ENCODE measurements around the gene RAB29. TPM values are rescaled to one million over a fixed set of nuclear protein-coding genes. Genes with fewer than 3 reads are reported as not detected.
A peak's percentile ranks its signal among the peaks of the same experiment; 100 is the strongest.

RAB29 gene
- total RNA-seq, 5 donors from 2014 or later (not counting 1 experiment from before 2014, with no cell fraction given), result 32.5 to 64.6 (median 46.8) TPM

DNA sequence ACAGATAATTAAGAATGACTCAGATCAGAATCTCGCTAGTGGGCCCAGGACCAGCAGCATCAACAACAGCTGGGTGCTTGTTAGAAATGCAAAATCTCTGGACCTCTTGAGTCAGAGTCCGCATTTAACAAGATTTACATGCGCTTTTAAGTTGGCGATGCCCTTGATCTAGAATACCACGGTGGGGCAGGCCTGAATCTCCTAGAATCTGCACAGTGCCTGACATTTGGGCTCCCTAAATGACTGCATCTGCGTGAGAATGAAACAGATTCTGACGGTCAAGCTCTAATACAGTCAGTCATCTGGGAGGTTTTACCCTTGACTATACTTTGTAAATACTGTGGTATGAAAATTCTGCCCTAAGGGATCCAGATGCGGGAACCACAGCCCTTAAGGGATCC, 17.2 kb upstream of the RAB29 start:
- Histone ChIP-seq H3K27ac (ENCODE audit: low read length) (no peak overlapping the region), H3K4me3 (ENCODE audit: control insufficient read depth in 1 of 2, extremely low read depth in 1 of 2, low read length in 1 of 2) (no peak overlapping the region), H3K4me1 (ENCODE audit: control insufficient read depth in 1 of 2, extremely low read depth in 1 of 2, insufficient read depth in 2 of 2, low read length in 2 of 2) (no peaks in the 10 kb centered on the region), H3K36me3 (ENCODE audit: control insufficient read depth in 2 of 2, extremely low read depth in 1 of 2, insufficient read depth in 1 of 2, low read length in 1 of 2) (peaks cover 28 to 81% of the 10 kb centered on the region in 2 donors), H3K27me3 (replicated peaks in 1 of 2; ENCODE audit: control insufficient read depth in 2 of 2, extremely low read depth in 1 of 2, insufficient read depth in 2 of 2, low read length in 1 of 2) (no peaks in the 10 kb centered on the region), H3K9me3 (no peaks in the 10 kb centered on the region)
- H3K9me3 Mint-ChIP-seq, result no peaks in the 10 kb centered on the region
- H3K27ac Mint-ChIP-seq, result no peak overlapping the region
- ChIA-PET CTCF (interaction anchor here (0.6 to 4.7 kb wide), 9 partner anchors 40 to 845 kb away, joined by 3 to 63 read pairs (median 3); no protein-coding TSS in a partner anchor), POLR2A (no interaction called here)
- ATAC-seq (replicated peaks in 1 of 4), result no peak
- H3K36me3 Mint-ChIP-seq, result peaks cover 44% of the 10 kb centered on the region
- no peak for DNase-seq
- no peaks in the 10 kb centered on the region for H3K4me1 Mint-ChIP-seq
- no peak overlapping the region for H3K4me3 Mint-ChIP-seq
- WGBS (ENCODE audit: insufficient coverage), result 90% methylated on average over 7 of the region's 8 CpGs
- H3K27me3 Mint-ChIP-seq, result no peaks in the 10 kb centered on the region

- H3K4me1 Mint-ChIP-seq, result no peaks in the 10 kb centered on the region
- H3K9me3 Mint-ChIP-seq, result no peaks in the 10 kb centered on the region
- ChIA-PET POLR2A (no interaction called here), CTCF (interaction anchor here (0.6 to 4.7 kb wide), 12 partner anchors 20 to 843 kb away, joined by 3 to 63 read pairs (median 3); no protein-coding TSS in a partner anchor)
- no peak overlapping the region for H3K27ac Mint-ChIP-seq
- no peak overlapping the region for H3K4me3 ChIP-seq (ENCODE audit: control insufficient read depth in 1 of 2, extremely low read depth in 1 of 2, low read length in 1 of 2)
- peaks cover 26 to 74% of the 10 kb centered on the region in 2 donors for H3K36me3 ChIP-seq (ENCODE audit: control insufficient read depth in 2 of 2, extremely low read depth in 1 of 2, insufficient read depth in 1 of 2, low read length in 1 of 2)
- no peaks in the 10 kb centered on the region for H3K27me3 Mint-ChIP-seq
- peaks cover 38% of the 10 kb centered on the region for H3K36me3 Mint-ChIP-seq
- H3K4me1 ChIP-seq (ENCODE audit: control insufficient read depth in 1 of 2, extremely low read depth in 1 of 2, insufficient read depth in 2 of 2, low read length in 2 of 2), result no peaks in the 10 kb centered on the region
- ATAC-seq (replicated peaks in 1 of 4) (peak; percentile 82 to 91 (median 90)), DNase-seq (peak in 34 of 35 experiments; percentile 20 to 77 (median 50))
- 76% methylated on average over 4 of the region's 5 CpGs for WGBS (ENCODE audit: insufficient coverage)
- no peak overlapping the region for H3K4me3 Mint-ChIP-seq
- no peaks in the 10 kb centered on the region for H3K9me3 ChIP-seq
- H3K27ac ChIP-seq (ENCODE audit: low read length), result no peak overlapping the region
- H3K27me3 ChIP-seq (replicated peaks in 1 of 2; ENCODE audit: control insufficient read depth in 2 of 2, extremely low read depth in 1 of 2, insufficient read depth in 2 of 2, low read length in 1 of 2), result no peaks in the 10 kb centered on the region
Measured at GRCh38 chr1:205791568-205792180, 16.4 kb upstream of the RAB29 start.

- Histone ChIP-seq H3K27ac (ENCODE audit: low read length) (no peak overlapping the region), H3K4me1 (ENCODE audit: control insufficient read depth in 1 of 2, extremely low read depth in 1 of 2, insufficient read depth in 2 of 2, low read length in 2 of 2) (peaks cover 0 to 3% of the 10 kb centered on the region in 2 experiments), H3K36me3 (ENCODE audit: control insufficient read depth in 2 of 2, extremely low read depth in 1 of 2, insufficient read depth in 1 of 2, low read length in 1 of 2) (peaks cover 13 to 36% of the 10 kb centered on the region in 2 donors), H3K9me3 (no peaks in the 10 kb centered on the region), H3K4me3 (ENCODE audit: control insufficient read depth in 1 of 2, extremely low read depth in 1 of 2, low read length in 1 of 2) (no peak overlapping the region), H3K27me3 (replicated peaks in 1 of 2; ENCODE audit: control insufficient read depth in 2 of 2, extremely low read depth in 1 of 2, insufficient read depth in 2 of 2, low read length in 1 of 2) (peaks cover 0 to 3% of the 10 kb centered on the region in 2 experiments)
- peaks cover 19% of the 10 kb centered on the region for H3K36me3 Mint-ChIP-seq
- H3K9me3 Mint-ChIP-seq, result no peaks in the 10 kb centered on the region
- H3K4me1 Mint-ChIP-seq, result peaks cover 6 to 8% (median 7%) of the 10 kb centered on the region in 3 donors
- 98% methylated on average over 6 of the region's 10 CpGs for WGBS (ENCODE audit: insufficient coverage)
- no peak overlapping the region for H3K27ac Mint-ChIP-seq
- ChIA-PET POLR2A (interaction anchor here in 1 of 2 donors (0.6 kb wide), 1 partner anchor 16 kb away, joined by 6 read pairs; no protein-coding TSS in a partner anchor), CTCF (interaction anchor here (1.3 to 2.0 kb wide), 2 partner anchors 190 kb away, joined by 5 to 6 read pairs; no protein-coding TSS in a partner anchor)
- DNase-seq (no peak), ATAC-seq (replicated peaks in 1 of 4) (no peak)
- no peaks in the 10 kb centered on the region for H3K27me3 Mint-ChIP-seq
- H3K4me3 Mint-ChIP-seq, result no peak overlapping the region
Measured at GRCh38 chr1:205787287-205787916, 12.1 kb upstream of the RAB29 start.

DNA sequence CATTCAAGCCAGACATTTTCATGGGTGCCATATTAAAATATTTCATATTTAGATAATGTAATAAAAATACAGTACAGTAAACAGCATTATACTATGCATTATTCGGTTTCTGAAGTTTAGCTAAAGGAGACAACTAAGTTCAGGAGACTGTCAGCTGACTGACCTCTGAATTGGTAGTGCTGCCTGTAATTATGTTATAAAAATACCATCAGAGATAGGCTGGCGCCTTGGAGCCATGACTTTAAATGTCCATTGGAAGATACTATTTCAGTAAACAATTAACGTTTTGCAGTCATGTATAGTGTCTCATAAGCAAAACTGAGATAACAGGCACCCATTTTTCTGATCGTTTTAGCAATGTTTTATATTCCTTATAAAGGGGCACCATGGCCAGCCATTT, 11.3 kb upstream of the RAB29 start:
- WGBS (ENCODE audit: insufficient coverage), result no CpG with 5 or more reads among the region's 4 CpGs
- H3K4me1 ChIP-seq (ENCODE audit: control insufficient read depth in 1 of 2, extremely low read depth in 1 of 2, insufficient read depth in 2 of 2, low read length in 2 of 2), result peaks cover 0 to 3% of the 10 kb centered on the region in 2 experiments
- Mint-ChIP-seq H3K4me1 (peaks cover 6 to 8% (median 7%) of the 10 kb centered on the region in 3 donors), H3K4me3 (no peak overlapping the region), H3K36me3 (peaks cover 19% of the 10 kb centered on the region), H3K27me3 (no peaks in the 10 kb centered on the region), H3K27ac (no peak overlapping the region), H3K9me3 (no peaks in the 10 kb centered on the region)
- POLR2A ChIA-PET, result no interaction called here
- H3K9me3 ChIP-seq, result no peaks in the 10 kb centered on the region
- no peak for DNase-seq
- no peak overlapping the region for H3K27ac ChIP-seq (ENCODE audit: low read length)
- CTCF ChIA-PET, result interaction anchor here in 1 of 2 donors (0.6 to 1.2 kb wide), 2 partner anchors 128 to 758 kb away, joined by 5 read pairs; no protein-coding TSS in a partner anchor
- H3K4me3 ChIP-seq (ENCODE audit: control insufficient read depth in 1 of 2, extremely low read depth in 1 of 2, low read length in 1 of 2), result no peak overlapping the region
- ATAC-seq (replicated peaks in 1 of 4), result no peak
- H3K36me3 ChIP-seq (ENCODE audit: control insufficient read depth in 2 of 2, extremely low read depth in 1 of 2, insufficient read depth in 1 of 2, low read length in 1 of 2), result peaks cover 10 to 28% of the 10 kb centered on the region in 2 donors
- peaks cover 0 to 3% of the 10 kb centered on the region in 2 experiments for H3K27me3 ChIP-seq (replicated peaks in 1 of 2; ENCODE audit: control insufficient read depth in 2 of 2, extremely low read depth in 1 of 2, insufficient read depth in 2 of 2, low read length in 1 of 2)

DNA sequence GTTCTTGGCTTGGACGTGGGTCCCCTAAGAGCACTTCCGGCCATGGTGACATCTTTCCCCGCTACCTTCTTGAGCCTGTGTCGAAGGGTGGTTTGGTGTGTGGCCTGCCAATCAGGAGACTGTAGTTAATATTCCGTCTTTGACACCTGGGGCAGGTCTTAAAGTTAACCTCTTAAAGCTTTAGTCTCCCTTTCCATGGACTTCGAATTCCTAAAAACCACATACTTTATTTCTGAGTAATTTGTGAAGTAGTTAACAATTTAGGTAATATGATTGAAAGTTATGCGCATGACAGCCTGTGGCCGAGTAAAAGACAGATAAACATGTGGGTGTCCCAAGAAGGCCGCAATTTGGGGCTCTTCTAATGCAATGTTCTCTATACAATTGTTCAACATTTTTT, 10.2 kb upstream of the RAB29 start:
- ChIA-PET POLR2A (no interaction called here), CTCF (interaction anchor here in 1 of 2 donors (0.7 kb wide), 1 partner anchor 78 kb away, joined by 4 read pairs; no protein-coding TSS in a partner anchor)
- Histone ChIP-seq H3K4me3 (ENCODE audit: control insufficient read depth in 1 of 2, extremely low read depth in 1 of 2, low read length in 1 of 2) (no peak overlapping the region), H3K36me3 (ENCODE audit: control insufficient read depth in 2 of 2, extremely low read depth in 1 of 2, insufficient read depth in 1 of 2, low read length in 1 of 2) (peaks cover 8 to 16% of the 10 kb centered on the region in 2 donors), H3K9me3 (no peaks in the 10 kb centered on the region), H3K4me1 (ENCODE audit: control insufficient read depth in 1 of 2, extremely low read depth in 1 of 2, insufficient read depth in 2 of 2, low read length in 2 of 2) (peaks cover 0 to 3% of the 10 kb centered on the region in 2 experiments), H3K27ac (ENCODE audit: low read length) (no peak overlapping the region), H3K27me3 (replicated peaks in 1 of 2; ENCODE audit: control insufficient read depth in 2 of 2, extremely low read depth in 1 of 2, insufficient read depth in 2 of 2, low read length in 1 of 2) (peaks cover 0 to 3% of the 10 kb centered on the region in 2 experiments)
- peaks cover 6 to 9% (median 8%) of the 10 kb centered on the region in 3 donors for H3K4me1 Mint-ChIP-seq
- peaks cover 13% of the 10 kb centered on the region for H3K36me3 Mint-ChIP-seq
- no peaks in the 10 kb centered on the region for H3K9me3 Mint-ChIP-seq
- H3K27ac Mint-ChIP-seq, result no peak overlapping the region
- no peaks in the 10 kb centered on the region for H3K27me3 Mint-ChIP-seq
- no peak for ATAC-seq (replicated peaks in 1 of 4)
- no peak for DNase-seq
- no peak overlapping the region for H3K4me3 Mint-ChIP-seq
- no CpG with 5 or more reads among the region's 9 CpGs for WGBS (ENCODE audit: insufficient coverage)

- Mint-ChIP-seq H3K36me3 (no peaks in the 10 kb centered on the region), H3K4me3 (no peak overlapping the region), H3K9me3 (no peaks in the 10 kb centered on the region), H3K27ac (no peak overlapping the region), H3K27me3 (no peaks in the 10 kb centered on the region), H3K4me1 (peaks cover 6 to 9% (median 8%) of the 10 kb centered on the region in 3 donors)
- ChIA-PET CTCF (no interaction called here), POLR2A (no interaction called here)
- no peaks in the 10 kb centered on the region for H3K9me3 ChIP-seq
- H3K27ac ChIP-seq (ENCODE audit: low read length), result no peak overlapping the region
- 95% methylated on average over 4 of the region's 4 CpGs for WGBS (ENCODE audit: insufficient coverage)
- ATAC-seq (replicated peaks in 1 of 4), result no peak
- peaks cover 0 to 2% of the 10 kb centered on the region in 2 donors for H3K36me3 ChIP-seq (ENCODE audit: control insufficient read depth in 2 of 2, extremely low read depth in 1 of 2, insufficient read depth in 1 of 2, low read length in 1 of 2)
- no peak for DNase-seq
- peaks cover 0 to 3% of the 10 kb centered on the region in 2 experiments for H3K4me1 ChIP-seq (ENCODE audit: control insufficient read depth in 1 of 2, extremely low read depth in 1 of 2, insufficient read depth in 2 of 2, low read length in 2 of 2)
- no peak overlapping the region for H3K4me3 ChIP-seq (ENCODE audit: control insufficient read depth in 1 of 2, extremely low read depth in 1 of 2, low read length in 1 of 2)
- peaks cover 0 to 3% of the 10 kb centered on the region in 2 experiments for H3K27me3 ChIP-seq (replicated peaks in 1 of 2; ENCODE audit: control insufficient read depth in 2 of 2, extremely low read depth in 1 of 2, insufficient read depth in 2 of 2, low read length in 1 of 2)
Measured at GRCh38 chr1:205783904-205784303, 8.6 kb upstream of the RAB29 start.

Data from T-cell (primary cell).